Thoracic aorta (tissue), 2 donors: ENCODE results near the gene IRF8. TPM values are rescaled to one million over a fixed set of nuclear protein-coding genes. Genes with fewer than 3 reads are reported as not detected.

ENCODE experiments used
- ATAC-seq: fragments of 150-250 bp; one replicate; pipeline ENCODE4 v1.8.0; 2017; ENCODE audit warnings: low read depth; ENCODE audit not compliant: insufficient number of reproducible peaks, low FRiP score
- DNase-seq: peaks from one replicate; pipeline ENCODE4 v3.0.0-alpha.2; 2020; ENCODE audit warnings: low spot score
- H3K27ac ChIP-seq, 2 donors: fragments of 200-600 bp; sonication (generic); 1 replicate in 1 of 2; 2 replicates in 1 of 2; pipeline ENCODE4 v1.5.1; 2016; ENCODE audit warnings: mild to moderate bottlenecking in 2 of 2, moderate library complexity in 2 of 2
- H3K27me3 ChIP-seq: fragments of 200-600 bp; sonication (generic); replicated peaks from 2 replicates; pipeline ENCODE4 v1.6.0; 2016; ENCODE audit warnings: mild to moderate bottlenecking; ENCODE audit not compliant: insufficient read depth
- H3K36me3 ChIP-seq: fragments of 200-600 bp; sonication (generic); one replicate; pipeline ENCODE4 v1.5.1; 2016
- H3K4me1 ChIP-seq, 2 donors: fragments of 200-600 bp; sonication (generic); 1 replicate in 1 of 2; 2 replicates in 1 of 2; pipeline versions ENCODE4 v1.5.1 to v1.6.0; 2016; ENCODE audit warnings: low read depth in 2 of 2, mild to moderate bottlenecking in 1 of 2; ENCODE audit not compliant: control insufficient read depth in 1 of 2
- H3K4me3 ChIP-seq: fragments of 200-600 bp; sonication (generic); 2 replicates; pipeline ENCODE4 v1.5.1; 2016; ENCODE audit warnings: mild to moderate bottlenecking
- H3K9me3 ChIP-seq: fragments of 200-600 bp; sonication (generic); 2 replicates; pipeline ENCODE4 v1.5.1; 2016
- total RNA-seq, 2 donors: library from RNA; depleted of rRNA; stranded (reverse); fragments of >200 nt; gene quantifications; one replicate each; pipeline versions ENCODE4 v1.1.0 to v1.2.3, GENCODE V29; 2016
- TF ChIP-seq, protein P1 (sequence below): fragments of 200-600 bp; sonication (generic); IDR thresholded peaks from one replicate; pipeline ENCODE4 v1.5.1; 2019; ENCODE audit warnings: antibody characterized with exemption

IRF8 gene
- total RNA-seq, 2 donors from 2014 or later = 27.0 to 28.8 TPM

DNA sequence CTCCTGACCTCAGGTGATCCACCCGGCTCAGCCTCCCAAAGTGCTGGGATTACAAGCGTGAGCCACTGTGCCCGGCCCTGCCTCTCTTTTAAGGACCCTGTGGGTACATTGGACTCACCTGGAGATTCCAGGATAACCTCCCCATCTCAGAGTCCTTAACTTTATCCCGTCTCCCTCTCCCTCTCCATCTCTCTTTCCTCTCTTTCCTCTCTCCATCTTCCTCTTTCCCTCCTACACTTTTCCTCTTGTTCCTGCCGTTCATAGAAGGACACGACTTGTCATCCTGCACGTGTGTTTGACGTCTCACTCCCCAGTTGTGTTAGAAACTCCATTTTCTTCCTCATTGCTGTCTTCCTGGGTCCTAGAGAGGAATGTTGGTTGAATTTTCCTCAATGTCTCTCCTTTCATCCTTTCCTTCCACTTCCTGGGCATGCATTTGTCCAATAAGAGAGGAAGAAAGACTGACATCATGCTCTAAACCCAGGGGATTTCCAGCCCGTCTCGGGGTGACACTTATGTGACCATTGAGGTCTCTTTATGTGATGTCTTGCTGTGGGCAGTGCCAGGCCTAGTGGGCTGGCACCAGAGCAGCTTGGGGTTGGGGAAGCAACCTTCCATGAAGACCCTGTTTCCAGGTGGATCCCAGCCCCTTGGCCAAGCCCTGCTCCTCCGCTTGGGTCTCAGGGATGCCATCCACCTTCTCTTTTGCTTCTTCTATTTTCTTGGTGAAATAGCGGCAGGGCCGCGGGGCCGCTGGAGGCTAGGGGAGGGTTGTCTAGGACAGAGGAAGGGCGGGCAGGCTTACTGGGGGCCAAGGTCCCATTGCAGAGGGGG is 39.8 kb upstream of the IRF8 start:
- TF ChIP-seq, protein P1, sequence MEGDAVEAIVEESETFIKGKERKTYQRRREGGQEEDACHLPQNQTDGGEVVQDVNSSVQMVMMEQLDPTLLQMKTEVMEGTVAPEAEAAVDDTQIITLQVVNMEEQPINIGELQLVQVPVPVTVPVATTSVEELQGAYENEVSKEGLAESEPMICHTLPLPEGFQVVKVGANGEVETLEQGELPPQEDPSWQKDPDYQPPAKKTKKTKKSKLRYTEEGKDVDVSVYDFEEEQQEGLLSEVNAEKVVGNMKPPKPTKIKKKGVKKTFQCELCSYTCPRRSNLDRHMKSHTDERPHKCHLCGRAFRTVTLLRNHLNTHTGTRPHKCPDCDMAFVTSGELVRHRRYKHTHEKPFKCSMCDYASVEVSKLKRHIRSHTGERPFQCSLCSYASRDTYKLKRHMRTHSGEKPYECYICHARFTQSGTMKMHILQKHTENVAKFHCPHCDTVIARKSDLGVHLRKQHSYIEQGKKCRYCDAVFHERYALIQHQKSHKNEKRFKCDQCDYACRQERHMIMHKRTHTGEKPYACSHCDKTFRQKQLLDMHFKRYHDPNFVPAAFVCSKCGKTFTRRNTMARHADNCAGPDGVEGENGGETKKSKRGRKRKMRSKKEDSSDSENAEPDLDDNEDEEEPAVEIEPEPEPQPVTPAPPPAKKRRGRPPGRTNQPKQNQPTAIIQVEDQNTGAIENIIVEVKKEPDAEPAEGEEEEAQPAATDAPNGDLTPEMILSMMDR = no peak
- Histone ChIP-seq H3K36me3 (no peaks in the 10 kb centered on the region), H3K27me3 (no peaks in the 10 kb centered on the region), H3K9me3 (no peaks in the 10 kb centered on the region), H3K4me3 (no peak overlapping the region), H3K4me1 (no peaks in the 10 kb centered on the region), H3K27ac (no peak overlapping the region)
- DNase-seq (no peak), ATAC-seq (no peak)

DNA sequence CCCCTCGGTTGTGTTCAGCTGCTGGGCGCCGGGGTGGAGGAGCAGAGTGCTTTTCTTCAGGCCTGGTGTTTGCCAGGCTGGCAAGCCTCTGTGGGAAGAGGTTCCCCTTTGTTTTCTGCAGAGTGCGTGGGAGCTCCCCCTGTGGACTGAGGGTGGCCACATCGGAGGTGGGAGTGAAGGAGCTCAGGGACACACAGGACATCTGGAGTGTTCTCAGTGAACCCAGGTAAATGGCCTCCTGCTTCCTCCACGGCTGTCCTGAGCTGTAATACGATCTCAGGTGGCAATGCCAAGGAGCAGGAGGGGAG is 39.2 kb upstream of the IRF8 start:
- no peaks in the 10 kb centered on the region for H3K9me3 ChIP-seq
- no peak overlapping the region for H3K27ac ChIP-seq
- no peaks in the 10 kb centered on the region for H3K4me1 ChIP-seq
- no peak overlapping the region for H3K4me3 ChIP-seq
- TF ChIP-seq, protein P1 = no peak
- H3K36me3 ChIP-seq = no peaks in the 10 kb centered on the region
- ATAC-seq = no peak
- no peaks in the 10 kb centered on the region for H3K27me3 ChIP-seq
- no peak for DNase-seq

DNA sequence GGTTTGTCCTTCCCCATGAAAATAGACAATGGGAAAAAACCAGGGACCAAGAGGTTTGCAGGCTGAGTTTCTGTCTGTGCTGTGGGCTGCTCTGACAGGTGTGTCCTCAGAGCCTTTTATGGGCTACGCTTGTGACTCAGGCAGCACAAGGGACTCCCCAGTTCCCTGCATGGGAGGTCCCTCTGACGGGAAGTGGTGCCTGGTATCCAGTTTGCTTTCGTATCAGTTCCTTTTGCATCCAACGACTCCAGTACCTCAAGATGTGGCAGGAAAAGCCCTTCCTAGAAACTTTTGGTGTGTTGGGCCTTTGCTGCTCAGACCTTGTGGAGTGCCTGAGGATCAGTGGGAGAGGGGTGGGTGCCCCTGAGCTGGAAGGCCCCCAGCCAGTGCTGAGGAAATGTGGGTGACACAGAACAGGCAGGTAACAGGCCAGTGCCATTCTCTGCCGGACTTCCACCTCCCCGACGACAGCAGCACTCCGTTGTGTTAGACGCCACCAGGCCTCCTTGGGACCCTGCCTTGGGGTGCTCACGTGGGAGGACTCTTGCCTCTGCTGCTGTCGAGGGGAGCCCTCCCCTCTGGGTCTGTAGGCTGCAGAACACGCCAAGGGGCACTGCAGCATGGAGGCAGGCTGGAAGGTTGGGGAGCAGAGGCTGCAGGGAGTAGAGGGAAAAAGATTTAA is 38.4 kb upstream of the IRF8 start:
- TF ChIP-seq, protein P1 = no peak
- no peak overlapping the region for H3K4me3 ChIP-seq
- no peaks in the 10 kb centered on the region for H3K36me3 ChIP-seq
- H3K27me3 ChIP-seq = no peaks in the 10 kb centered on the region
- no peaks in the 10 kb centered on the region for H3K9me3 ChIP-seq
- DNase-seq = no peak
- ATAC-seq = no peak
- H3K27ac ChIP-seq = no peak overlapping the region
- H3K4me1 ChIP-seq = no peaks in the 10 kb centered on the region

DNA sequence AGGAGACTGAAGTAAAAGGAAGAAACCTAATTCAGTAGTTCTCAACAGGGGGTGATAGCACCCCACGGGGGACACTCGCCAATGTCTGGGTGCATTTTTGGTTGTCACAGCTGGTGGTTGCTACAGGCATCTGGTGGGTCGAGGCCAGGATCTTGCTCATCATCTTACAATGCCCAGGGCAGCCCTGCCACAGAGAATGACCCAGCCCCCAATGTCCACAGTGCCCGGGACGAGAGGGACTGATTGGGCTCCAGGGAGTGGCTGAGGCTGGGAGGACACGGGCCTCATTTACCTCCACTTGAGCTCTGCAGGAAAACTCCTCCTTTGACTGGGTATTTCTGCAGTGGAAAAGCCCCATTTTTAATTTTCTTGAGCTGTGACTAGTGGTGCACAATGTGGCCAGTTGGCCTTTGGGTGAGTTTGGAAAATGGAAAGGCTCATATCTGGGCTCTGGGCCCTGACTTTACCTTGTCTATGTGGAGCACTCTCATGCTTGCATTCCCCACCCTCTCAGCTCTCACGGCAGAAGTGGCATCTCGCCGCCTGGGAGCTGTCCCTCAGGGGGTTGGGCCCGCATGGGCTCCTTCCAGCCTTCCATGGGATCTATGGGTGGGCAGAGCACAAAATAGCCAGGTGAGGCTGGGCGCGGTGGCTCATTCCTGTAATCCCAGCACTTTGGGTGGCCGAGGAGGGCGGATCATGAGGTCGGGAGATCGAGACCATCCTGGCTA is 37.7 kb upstream of the IRF8 start:
- no peaks in the 10 kb centered on the region for H3K9me3 ChIP-seq
- TF ChIP-seq, protein P1 = no peak
- H3K4me3 ChIP-seq = no peak overlapping the region
- H3K4me1 ChIP-seq = no peaks in the 10 kb centered on the region
- no peak overlapping the region for H3K27ac ChIP-seq
- no peaks in the 10 kb centered on the region for H3K27me3 ChIP-seq
- no peaks in the 10 kb centered on the region for H3K36me3 ChIP-seq
- ATAC-seq (no peak), DNase-seq (no peak)
